Trophoblast cell (in vitro differentiated cells and primary cell): ENCODE measurements around the gene KIFC3.
"Not testable (repeated sequence)": the region's sequence is repeated elsewhere in the genome, so short reads cannot be mapped to it uniquely, and the experiment has no call there.

Experiments
- DNase-seq, 2 donors: peaks; one replicate each; pipeline ENCODE4 v3.0.0-alpha.2; 2016
- H2AFZ ChIP-seq: 2 replicates; pipeline ENCODE4 v1.6.1; 2013; ENCODE audit warnings: low read length, moderate library complexity, mild to moderate bottlenecking; ENCODE audit not compliant: insufficient read depth, poor library complexity
- H2AK5ac ChIP-seq: 2 replicates; pipeline ENCODE4 v1.6.1; 2013; ENCODE audit warnings: mild to moderate bottlenecking, low read length
- H2BK120ac ChIP-seq: 2 replicates; pipeline ENCODE4 v1.6.1; 2013; ENCODE audit warnings: low read length, mild to moderate bottlenecking, moderate library complexity; ENCODE audit not compliant: insufficient read depth, poor library complexity
- H2BK12ac ChIP-seq: 2 replicates; pipeline ENCODE4 v1.6.1; 2013; ENCODE audit warnings: mild to moderate bottlenecking, low read length, moderate library complexity
- H2BK5ac ChIP-seq: 2 replicates; pipeline ENCODE4 v1.6.1; 2013; ENCODE audit warnings: low read length, low read depth, moderate library complexity, mild to moderate bottlenecking; ENCODE audit not compliant: poor library complexity
- H3K14ac ChIP-seq: 2 replicates; pipeline ENCODE4 v1.6.1; 2013; ENCODE audit warnings: mild to moderate bottlenecking, low read length
- H3K18ac ChIP-seq: 2 replicates; pipeline ENCODE4 v1.6.1; 2013; ENCODE audit warnings: mild to moderate bottlenecking, low read length
- H3K23ac ChIP-seq: 2 replicates; pipeline ENCODE4 v1.6.1; 2013; ENCODE audit warnings: low read length
- H3K27ac ChIP-seq: 2 replicates; pipeline ENCODE4 v1.5.1; 2013; ENCODE audit warnings: low read depth, mild to moderate bottlenecking, inconsistent platforms, low read length, moderate library complexity
- H3K27me3 ChIP-seq: 2 replicates; pipeline ENCODE4 v1.6.1; 2013; ENCODE audit warnings: inconsistent platforms, mild to moderate bottlenecking, low read length, moderate library complexity; ENCODE audit not compliant: insufficient read depth
- H3K36me3 ChIP-seq, 2 experiments: 1 replicate in 1 of 2; 2 replicates in 1 of 2; pipeline ENCODE4 v1.6.1; 2013; ENCODE audit warnings: low read length in 2 of 2, mild to moderate bottlenecking in 2 of 2, moderate library complexity in 1 of 2; ENCODE audit not compliant: insufficient read depth in 2 of 2, control insufficient read depth in 1 of 2
- H3K4ac ChIP-seq: 2 replicates; pipeline ENCODE4 v1.6.1; 2013; ENCODE audit warnings: low read depth, mild to moderate bottlenecking, low read length, moderate library complexity
- H3K4me1 ChIP-seq, 2 experiments: 1 replicate in 1 of 2; 2 replicates in 1 of 2; pipeline ENCODE4 v1.6.1; 2013; ENCODE audit warnings: low read length in 2 of 2, mild to moderate bottlenecking in 2 of 2, moderate library complexity in 1 of 2; ENCODE audit not compliant: insufficient read depth in 2 of 2, control insufficient read depth in 1 of 2
- H3K4me2 ChIP-seq: 2 replicates; pipeline ENCODE4 v1.6.1; 2013; ENCODE audit warnings: inconsistent platforms, mild to moderate bottlenecking, low read length, moderate library complexity
- H3K4me3 ChIP-seq: 2 replicates; pipeline ENCODE4 v1.5.1; 2013; ENCODE audit warnings: mild to moderate bottlenecking, low read depth, low read length, inconsistent platforms
- H3K79me1 ChIP-seq: one replicate; pipeline ENCODE4 v1.6.1; 2013; ENCODE audit warnings: low read length
- H3K79me2 ChIP-seq: 2 replicates; pipeline ENCODE4 v1.6.1; 2013; ENCODE audit warnings: low read length, mild to moderate bottlenecking; ENCODE audit not compliant: control insufficient read depth, insufficient read depth, poor library complexity
- H3K9ac ChIP-seq: 2 replicates; pipeline ENCODE4 v1.6.1; 2013; ENCODE audit warnings: mild to moderate bottlenecking, low read length
- H3K9me3 ChIP-seq: 2 replicates; pipeline ENCODE4 v1.6.1; 2013; ENCODE audit warnings: low read depth, mild to moderate bottlenecking, control low read depth, inconsistent platforms, low read length; ENCODE audit not compliant: insufficient read depth
- H4K12ac ChIP-seq: 2 replicates; pipeline ENCODE4 v1.6.1; 2013; ENCODE audit warnings: low read depth, mild to moderate bottlenecking, low read length, moderate library complexity
- H4K8ac ChIP-seq: 2 replicates; pipeline ENCODE4 v1.6.1; 2013; ENCODE audit warnings: low read depth, mild to moderate bottlenecking, low read length, moderate library complexity
- H4K91ac ChIP-seq: one replicate; pipeline ENCODE4 v1.6.1; 2013; ENCODE audit warnings: low read depth, mild to moderate bottlenecking, low read length, moderate library complexity
- WGBS: extraction: QIAGEN DNeasy Blood & Tissue Kit; methylation state at CpG from one replicate; pipeline ENCODE4 v1.1.7; 2013; ENCODE audit warnings: missing lambda C conversion rate; ENCODE audit not compliant: insufficient read length, insufficient coverage; ENCODE audit errors: extremely low coverage; 5-methylcytosine and 5-hydroxymethylcytosine counted together

The KIFC3 gene

DNA sequence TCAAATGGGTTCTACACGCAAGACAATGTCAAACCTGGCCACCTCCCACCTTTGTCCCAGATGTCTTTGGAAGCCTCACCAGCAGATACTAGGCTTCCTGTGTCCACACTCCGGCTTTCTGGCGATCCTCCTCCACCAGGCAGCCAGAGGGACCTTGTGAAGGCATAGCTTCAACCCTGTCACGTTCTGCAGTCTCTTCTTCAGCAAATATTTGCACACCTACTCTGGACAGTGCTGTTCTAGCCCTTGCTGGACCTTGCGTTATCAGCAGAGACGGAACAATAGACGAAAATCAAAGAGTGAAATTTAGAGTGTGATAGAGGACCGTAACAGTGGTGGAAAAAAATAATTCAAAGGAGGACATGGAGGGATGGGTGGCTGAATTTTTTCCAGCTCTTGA lies 38.5 kb upstream of the KIFC3 start:
- peaks cover 7% of the 10 kb centered on the region for H3K79me1 ChIP-seq
- H3K36me3 ChIP-seq, result no peaks in the 10 kb centered on the region
- no peak overlapping the region for H4K12ac ChIP-seq
- H2BK12ac ChIP-seq, result peak overlapping the region; percentile 34
- H3K27ac ChIP-seq, result no peak overlapping the region
- H2BK5ac ChIP-seq, result no peak overlapping the region
- no peak overlapping the region for H3K4me2 ChIP-seq
- peaks cover 12 to 19% of the 10 kb centered on the region in 2 experiments for H3K4me1 ChIP-seq
- DNase-seq, result no peak
- H2BK120ac ChIP-seq, result no peak overlapping the region
- H2AFZ ChIP-seq, result no peak overlapping the region
- no peak overlapping the region for H3K4me3 ChIP-seq
- peak overlapping the region; percentile 20 for H4K91ac ChIP-seq
- no peak overlapping the region for H2AK5ac ChIP-seq
- no peak overlapping the region for H3K14ac ChIP-seq
- H4K8ac ChIP-seq, result peak overlapping the region; percentile 5
- H3K9me3 ChIP-seq, result no peaks in the 10 kb centered on the region
- no peak overlapping the region for H3K4ac ChIP-seq
- no CpG with 5 or more reads among the region's 8 CpGs for WGBS
- no peak overlapping the region for H3K9ac ChIP-seq
- H3K27me3 ChIP-seq, result no peaks in the 10 kb centered on the region
- no peak overlapping the region for H3K18ac ChIP-seq
- no peak overlapping the region for H3K23ac ChIP-seq
- H3K79me2 ChIP-seq, result no peaks in the 10 kb centered on the region

DNA sequence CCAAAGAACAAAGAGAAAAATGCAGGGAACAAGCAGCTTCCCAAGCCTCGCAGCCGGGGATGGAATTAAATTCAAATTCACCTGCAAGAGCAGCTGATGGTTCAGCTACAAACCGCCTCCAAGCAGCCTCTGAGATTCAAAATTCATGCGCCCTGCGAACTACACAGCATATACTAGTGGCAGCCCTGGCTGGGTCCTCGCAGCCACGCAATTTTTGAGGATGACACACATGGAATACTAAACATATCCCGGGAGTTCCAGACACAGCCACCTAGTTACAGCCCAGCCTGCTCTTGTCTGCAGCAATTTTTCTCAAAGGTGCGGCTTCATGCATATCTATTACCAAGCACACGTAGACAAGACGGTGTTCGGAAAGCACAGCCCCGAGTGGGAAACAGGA lies 35.9 kb upstream of the KIFC3 start:
- H2BK5ac ChIP-seq, result no peak overlapping the region
- H3K4ac ChIP-seq, result no peak overlapping the region
- no peak overlapping the region for H3K27ac ChIP-seq
- no peak overlapping the region for H4K12ac ChIP-seq
- no peak overlapping the region for H3K14ac ChIP-seq
- DNase-seq, result peak; percentile 78 to 81
- no peak overlapping the region for H3K4me3 ChIP-seq
- no peak overlapping the region for H3K23ac ChIP-seq
- H4K91ac ChIP-seq, result no peak overlapping the region
- H2BK120ac ChIP-seq, result no peak overlapping the region
- H2AK5ac ChIP-seq, result no peak overlapping the region
- H4K8ac ChIP-seq, result no peak overlapping the region
- H3K27me3 ChIP-seq, result no peaks in the 10 kb centered on the region
- H3K79me2 ChIP-seq, result no peaks in the 10 kb centered on the region
- H3K79me1 ChIP-seq, result peaks cover 5% of the 10 kb centered on the region
- no peaks in the 10 kb centered on the region for H3K36me3 ChIP-seq
- no peak overlapping the region for H3K4me2 ChIP-seq
- H3K9ac ChIP-seq, result no peak overlapping the region
- no peak overlapping the region for H2AFZ ChIP-seq
- peaks cover 6 to 8% of the 10 kb centered on the region in 2 experiments for H3K4me1 ChIP-seq
- no peak overlapping the region for H3K18ac ChIP-seq
- H2BK12ac ChIP-seq, result no peak overlapping the region
- no CpG with 5 or more reads among the region's 13 CpGs for WGBS
- no peaks in the 10 kb centered on the region for H3K9me3 ChIP-seq

DNA sequence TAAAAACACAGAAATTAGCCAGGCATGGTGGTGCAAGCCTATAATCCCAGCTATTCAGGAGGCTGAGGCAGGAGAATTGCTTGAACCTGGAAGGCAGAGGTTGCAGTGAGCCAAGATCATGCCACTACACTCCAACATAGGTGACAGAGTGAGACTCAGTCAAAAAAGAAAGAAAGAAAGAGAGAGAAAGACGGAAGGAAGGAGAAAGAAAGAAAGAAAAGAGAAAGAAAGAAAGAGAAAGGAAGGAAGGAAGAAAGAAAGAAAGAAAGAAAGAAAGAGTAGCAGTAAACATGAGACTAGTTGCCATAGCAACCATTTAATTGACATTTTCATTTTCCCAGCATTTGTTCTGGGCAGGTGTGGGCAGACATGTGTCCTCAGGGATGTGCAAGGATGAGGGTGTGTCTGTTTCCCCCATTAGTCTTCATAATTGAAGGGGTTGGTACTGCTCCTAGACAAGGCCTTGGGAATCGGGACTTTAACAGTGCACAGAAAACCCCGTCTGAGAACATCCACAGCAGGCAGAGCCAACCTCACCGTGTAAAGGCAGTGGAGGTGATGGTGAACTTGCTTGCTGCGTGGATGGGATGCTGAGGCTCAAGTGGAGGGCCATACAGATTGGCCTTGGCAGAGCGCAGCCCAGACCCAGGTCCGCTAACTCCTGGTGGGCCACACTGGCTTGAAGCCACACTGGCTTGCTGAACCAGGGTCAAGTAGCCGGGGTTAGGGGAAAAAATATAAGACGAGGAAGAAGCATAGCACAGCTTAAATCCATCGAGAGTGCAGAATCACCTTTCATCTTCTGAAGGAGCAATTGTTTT lies 35.2 kb upstream of the KIFC3 start:
- H3K36me3 ChIP-seq, result no peaks in the 10 kb centered on the region
- H3K18ac ChIP-seq, result no peak overlapping the region
- no peak for DNase-seq
- no peak overlapping the region for H3K23ac ChIP-seq
- peaks cover 5% of the 10 kb centered on the region for H3K79me1 ChIP-seq
- H3K4me1 ChIP-seq, result peaks cover 6 to 8% of the 10 kb centered on the region in 2 experiments
- no peak overlapping the region for H3K4me3 ChIP-seq
- no peaks in the 10 kb centered on the region for H3K9me3 ChIP-seq
- no CpG with 5 or more reads among the region's 10 CpGs for WGBS
- no peak overlapping the region for H4K12ac ChIP-seq
- no peaks in the 10 kb centered on the region for H3K27me3 ChIP-seq
- no peak overlapping the region for H2AK5ac ChIP-seq
- no peak overlapping the region for H3K4me2 ChIP-seq
- H2AFZ ChIP-seq, result no peak overlapping the region
- H4K8ac ChIP-seq, result no peak overlapping the region
- no peaks in the 10 kb centered on the region for H3K79me2 ChIP-seq
- H3K14ac ChIP-seq, result no peak overlapping the region
- H3K4ac ChIP-seq, result no peak overlapping the region
- H2BK12ac ChIP-seq, result no peak overlapping the region
- H2BK5ac ChIP-seq, result no peak overlapping the region
- H4K91ac ChIP-seq, result no peak overlapping the region
- H3K9ac ChIP-seq, result no peak overlapping the region
- H2BK120ac ChIP-seq, result no peak overlapping the region
- no peak overlapping the region for H3K27ac ChIP-seq

DNA sequence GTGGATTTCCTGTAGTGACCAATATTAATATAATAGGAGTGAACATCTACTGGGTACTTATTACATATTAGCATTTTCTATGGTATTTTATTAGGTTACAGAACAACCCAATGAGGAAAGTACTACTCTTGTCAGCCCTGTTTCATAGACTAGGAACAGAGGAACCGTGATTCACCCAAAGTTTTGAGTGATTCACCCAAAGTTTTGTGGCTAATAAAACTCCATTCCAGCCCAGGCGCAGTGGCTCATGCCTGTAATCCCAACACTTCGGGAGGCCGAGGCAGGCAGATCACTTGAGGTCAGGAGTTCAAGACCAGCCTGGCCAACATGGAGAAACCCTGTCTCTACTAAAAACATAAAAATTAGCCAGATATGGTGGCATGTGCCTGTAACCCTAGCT lies 33.1 kb upstream of the KIFC3 start:
- not testable (repeated sequence) for H3K79me2 ChIP-seq, H2BK120ac ChIP-seq, H3K4me2 ChIP-seq, H2AFZ ChIP-seq, H3K9me3 ChIP-seq, DNase-seq, H3K14ac ChIP-seq, H3K18ac ChIP-seq, H2BK5ac ChIP-seq, H2BK12ac ChIP-seq, H3K36me3 ChIP-seq, H3K9ac ChIP-seq, H3K4ac ChIP-seq, H4K91ac ChIP-seq, H3K27me3 ChIP-seq, H3K23ac ChIP-seq, H3K4me3 ChIP-seq, H3K4me1 ChIP-seq, H3K27ac ChIP-seq, H4K8ac ChIP-seq, H2AK5ac ChIP-seq, H3K79me1 ChIP-seq, H4K12ac ChIP-seq
- WGBS, result no CpG with 5 or more reads among the region's 4 CpGs
